ENCODE results near the gene IPPK. TPM values are rescaled to one million over a fixed set of nuclear protein-coding genes. Genes with fewer than 3 reads are reported as not detected.

Gene IPPK
- total RNA-seq, 4 donors from 2014 or later: 41.8 to 86.9 (median 46.1) TPM

GRCh38 chr9:92612292-92612691, 57.6 kb downstream of the IPPK start:
- intact Hi-C loops (cut with DNase I): no loop called here
- Histone ChIP-seq H3K27me3 (no peaks in the 10 kb centered on the region), H3K27ac (peak overlapping the region; percentile 62 to 85 (median 78)), H3K36me3 (peaks cover 0 to 68% (median 6%) of the 10 kb centered on the region in 3 donors), H3K4me1 (peaks cover 35 to 100% (median 56%) of the 10 kb centered on the region in 3 donors), H3K9me3 (no peaks in the 10 kb centered on the region), H3K4me3 (no peak overlapping the region)
- TF ChIP-seq POLR2A (IDR thresholded peaks at IDR 0.05): no peak
- no peak for DNase-seq
- 37 to 57% methylated on average over 4 to 5 of the region's 5 CpGs for WGBS, 2 donors

- 49 to 51% methylated on average over 8 to 10 of the region's 10 CpGs for WGBS, 2 donors
- Histone ChIP-seq H3K27me3 (no peaks in the 10 kb centered on the region), H3K27ac (peak overlapping the region; percentile 62 to 85 (median 78)), H3K9me3 (no peaks in the 10 kb centered on the region), H3K4me3 (no peak overlapping the region), H3K4me1 (peaks cover 35 to 100% (median 52%) of the 10 kb centered on the region in 3 donors), H3K36me3 (peaks cover 0 to 62% (median 6%) of the 10 kb centered on the region in 3 donors)
- TF ChIP-seq CTCF (IDR thresholded peaks at IDR 0.05) (no peak), POLR2A (IDR thresholded peaks at IDR 0.05) (no peak)
- intact Hi-C loops (cut with DNase I): no loop called here
- no peak for DNase-seq
Measured at GRCh38 chr9:92611621-92612285, 58.2 kb downstream of the IPPK start.

GRCh38 chr9:92610470-92611420, 59.2 kb downstream of the IPPK start:
- DNase-seq: no peak
- Histone ChIP-seq H3K4me1 (peaks cover 35 to 96% (median 52%) of the 10 kb centered on the region in 3 donors), H3K36me3 (peaks cover 0 to 52% (median 6%) of the 10 kb centered on the region in 3 donors), H3K27me3 (no peaks in the 10 kb centered on the region), H3K27ac (peak overlapping the region; percentile 62 to 85 (median 78)), H3K4me3 (no peak overlapping the region), H3K9me3 (no peaks in the 10 kb centered on the region)
- TF ChIP-seq POLR2A (IDR thresholded peaks at IDR 0.05): no peak
- TF ChIP-seq CTCF (IDR thresholded peaks at IDR 0.05): no peak
- 87 to 90% methylated on average over 21 to 22 of the region's 32 CpGs for WGBS, 2 donors
- intact Hi-C loops (cut with DNase I): no loop called here

GRCh38 chr9:92608909-92609445, 61.0 kb downstream of the IPPK start:
- intact Hi-C loops (cut with DNase I): no loop called here
- no peak for DNase-seq
- Histone ChIP-seq H3K4me3 (no peak overlapping the region), H3K27ac (peak overlapping the region; percentile 20 to 85 (median 70)), H3K27me3 (no peaks in the 10 kb centered on the region), H3K4me1 (peaks cover 35 to 78% (median 45%) of the 10 kb centered on the region in 3 donors), H3K9me3 (no peaks in the 10 kb centered on the region), H3K36me3 (peaks cover 0 to 35% (median 0%) of the 10 kb centered on the region in 3 donors)
- no peak for TF ChIP-seq CTCF (IDR thresholded peaks at IDR 0.05)
- TF ChIP-seq POLR2A (IDR thresholded peaks at IDR 0.05): no peak
- WGBS, 2 donors: 43 to 72% methylated on average over 6 to 10 of the region's 11 CpGs

GRCh38 chr9:92608241-92608908, 61.6 kb downstream of the IPPK start:
- no peaks in the 10 kb centered on the region for H3K9me3 ChIP-seq
- H3K27me3 ChIP-seq: no peaks in the 10 kb centered on the region
- DNase-seq: no peak
- peak overlapping the region; percentile 20 to 85 (median 70) for H3K27ac ChIP-seq
- H3K4me3 ChIP-seq: no peak overlapping the region
- peaks cover 36 to 78% (median 44%) of the 10 kb centered on the region in 3 donors for H3K4me1 ChIP-seq
- intact Hi-C loops (cut with DNase I): no loop called here
- no peak for TF ChIP-seq POLR2A (IDR thresholded peaks at IDR 0.05)
- TF ChIP-seq CTCF (IDR thresholded peaks at IDR 0.05): no peak
- 66 to 69% methylated on average over 10 of the region's 10 CpGs for WGBS, 2 donors
- peaks cover 0 to 28% (median 0%) of the 10 kb centered on the region in 3 donors for H3K36me3 ChIP-seq
